Choroid plexus epithelial cell (primary cell): ENCODE data around the gene BRICD5.

ENCODE experiments used
- DNase-seq: peaks from one replicate; pipeline ENCODE4 v3.0.0-alpha.2; 2010; ENCODE audit warnings: low read depth
- H3K4me3 ChIP-seq: 2 replicates; pipeline ENCODE4 v1.5.1; 2011; ENCODE audit warnings: low read depth, mild to moderate bottlenecking, control low read depth, low read length, moderate library complexity
- CTCF ChIP-seq: conservative IDR thresholded peaks from 2 replicates; pipeline ENCODE4 v1.5.1; 2011; ENCODE audit warnings: low read depth, mild to moderate bottlenecking, control low read depth, inconsistent platforms, low read length, moderate library complexity

The BRICD5 gene

GRCh38 chr16:2186064-2186463, 24.6 kb downstream of the BRICD5 start:
- TF ChIP-seq CTCF = no peak
- DNase-seq = no peak
- no peak overlapping the region for H3K4me3 ChIP-seq

- TF ChIP-seq CTCF = no peak
- no peak for DNase-seq
- no peak overlapping the region for H3K4me3 ChIP-seq
Observed at GRCh38 chr16:2184962-2185361, 25.7 kb downstream of the BRICD5 start.

GRCh38 chr16:2184346-2184745, 26.3 kb downstream of the BRICD5 start:
- DNase-seq = no peak
- TF ChIP-seq CTCF = no peak
- H3K4me3 ChIP-seq = no peak overlapping the region

GRCh38 chr16:2183671-2184070, 27.0 kb downstream of the BRICD5 start:
- H3K4me3 ChIP-seq = no peak overlapping the region
- no peak for DNase-seq
- TF ChIP-seq CTCF = no peak

- TF ChIP-seq CTCF = no peak
- no peak for DNase-seq
- H3K4me3 ChIP-seq = no peak overlapping the region
Observed at GRCh38 chr16:2181952-2182351, 28.7 kb downstream of the BRICD5 start.

- TF ChIP-seq CTCF = no peak
- H3K4me3 ChIP-seq = no peak overlapping the region
- DNase-seq = no peak
Observed at GRCh38 chr16:2180962-2181923, 29.4 kb downstream of the BRICD5 start.

- H3K4me3 ChIP-seq = no peak overlapping the region
- DNase-seq = no peak
- TF ChIP-seq CTCF = no peak
Observed at GRCh38 chr16:2180461-2180860, 30.2 kb downstream of the BRICD5 start.
